OCI-LY1 (cell line): ENCODE results near the gene TARM1.

ENCODE experiments used
- CTCF ChIP-seq: fragments of 200-600 bp; sonication (generic), shearing (Covaris generic); IDR thresholded peaks from 2 replicates; pipeline ENCODE4 v1.5.1; 2017; ENCODE audit warnings: mild to moderate bottlenecking, antibody characterized with exemption, low read length, moderate library complexity, mixed read lengths
- EZH2 ChIP-seq: fragments of 200-600 bp; sonication (generic), shearing (Covaris generic); IDR thresholded peaks from 2 replicates; pipeline ENCODE4 v1.8.0; 2017; ENCODE audit warnings: borderline replicate concordance, mixed run types, mild to moderate bottlenecking, antibody characterized with exemption, low read length, moderate library complexity, mixed read lengths

DNA sequence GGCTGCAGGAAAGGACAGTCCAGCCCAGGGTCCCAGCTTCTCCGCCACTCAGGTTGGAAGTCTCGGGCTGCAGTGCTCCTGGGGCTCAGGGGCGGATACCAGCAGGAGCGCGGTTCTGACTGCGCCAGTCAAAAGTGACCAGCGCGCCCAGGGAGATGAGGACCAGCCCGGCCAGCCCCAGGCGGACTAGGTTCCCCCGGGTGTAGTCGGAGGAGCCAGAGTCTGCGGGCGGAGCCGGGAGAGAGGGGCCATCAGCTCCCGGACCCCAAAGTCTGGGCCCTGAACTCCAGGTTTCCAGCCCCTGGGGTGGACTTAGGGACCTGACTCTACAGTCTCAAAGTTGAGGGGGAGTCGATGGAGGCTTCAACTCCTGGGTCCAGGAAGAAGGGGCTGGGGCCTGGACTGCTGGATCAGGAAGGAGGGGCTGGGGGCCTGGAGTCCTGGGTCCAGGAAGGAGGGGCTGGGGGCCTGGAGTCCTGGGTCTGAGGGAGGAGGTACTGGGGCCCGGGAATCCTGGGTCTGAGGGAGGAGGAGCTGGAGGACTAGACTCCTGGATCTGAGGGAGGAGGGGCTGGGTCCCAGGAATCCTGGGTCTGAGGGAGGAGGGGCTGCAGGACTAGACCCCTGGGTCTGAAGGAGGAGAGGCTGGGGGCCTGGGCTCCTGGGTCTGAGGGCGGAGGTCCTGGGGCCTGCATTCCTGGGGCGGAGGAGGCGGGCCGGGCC, 14.1 kb upstream of the TARM1 start:
- TF ChIP-seq EZH2 (no peak), CTCF (no peak)
